ENCODE measurements around the gene CARD19.

- TF ChIP-seq CTCF (IDR thresholded peaks at IDR 0.05), result no peak
- TF ChIP-seq POLR2A (IDR thresholded peaks at IDR 0.05), result no peak
These were observed 10.3 kb upstream of the CARD19 start for GRCh38 chr9:93085676-93086075.
